Measurements from ENCODE around the gene CAVIN4. TPM values are rescaled to one million over a fixed set of nuclear protein-coding genes. Genes with fewer than 3 reads are reported as not detected.

Gene CAVIN4
- total and polyA plus RNA-seq, 2 donors (not counting 3 experiments of a cell fraction or from before 2014, with no cell fraction given), result 0.61 to 3.1 TPM

- no peak for TF ChIP-seq FOS (IDR thresholded peaks at IDR 0.05; ENCODE audit: borderline replicate concordance, insufficient read depth, low read length)
- TF ChIP-seq POLR2A (IDR thresholded peaks at IDR 0.05; ENCODE audit: low read depth, low read length), result no peak
- TF ChIP-seq EZH2 (IDR thresholded peaks at IDR 0.05; ENCODE audit: borderline replicate concordance, low read depth, low read length, severe bottlenecking), result no peak
- TF ChIP-seq MYC (IDR thresholded peaks at IDR 0.05; ENCODE audit: low read depth, low read length), result no peak
- no peak for TF ChIP-seq MAX (IDR thresholded peaks at IDR 0.05; ENCODE audit: insufficient read depth, insufficient read length)
- no peak for TF ChIP-seq JUN (IDR thresholded peaks at IDR 0.05; ENCODE audit: borderline replicate concordance, insufficient read depth, insufficient read length, low read depth)
- no peak for TF ChIP-seq POLR2AphosphoS5 (IDR thresholded peaks at IDR 0.05; ENCODE audit: insufficient read depth, low read depth, low read length)
- no peak overlapping the region for H3K27ac ChIP-seq (ENCODE audit: insufficient read depth, low read depth, low read length)
- no peak overlapping the region for H2AFZ ChIP-seq (ENCODE audit: low read depth, low read length)
- DNase-seq (ENCODE audit: low read depth, low spot score) (no peak), FAIRE-seq (no peak)
- CTCF ChIA-PET, result no interaction called here
- no peaks in the 10 kb centered on the region for H3K36me3 ChIP-seq (ENCODE audit: control insufficient read depth in 2 of 2, extremely low read depth in 1 of 2, insufficient read depth in 2 of 2, low read length in 2 of 2)
- H3K9me3 ChIP-seq (replicated peaks; ENCODE audit: control insufficient read depth, insufficient read depth, low read length), result no peaks in the 10 kb centered on the region
- POLR2A ChIA-PET, result no interaction called here
- dilution Hi-C loops (cut with MboI; ENCODE audit: extremely low pct_ligation_motif_present, low sequenced_read_pairs), result no loop called here
- no peaks in the 10 kb centered on the region for H3K9me1 ChIP-seq (replicated peaks; ENCODE audit: control insufficient read depth, extremely low read depth, insufficient read depth, low read length)
- no peaks in the 10 kb centered on the region for H3K27me3 ChIP-seq (ENCODE audit: control insufficient read depth in 2 of 2, insufficient read depth in 2 of 2, low read length in 2 of 2)
- no TSS peak for BruUV-seq (replicated peaks)
- intact Hi-C loops (cut with micrococcal nuclease), result no loop called here
- H3K4me3 ChIP-seq (replicated peaks in 1 of 3; ENCODE audit: insufficient read depth in 1 of 3, low read depth in 1 of 3, low read length in 3 of 3), result no peak overlapping the region
- H3K9ac ChIP-seq (replicated peaks; ENCODE audit: extremely low read depth, insufficient read depth, low read length), result no peak overlapping the region
- H4K20me1 ChIP-seq (replicated peaks; ENCODE audit: control insufficient read depth, extremely low read depth, insufficient read depth, low read length), result no peaks in the 10 kb centered on the region
- H3K4me1 ChIP-seq (ENCODE audit: control insufficient read depth, extremely low read depth, insufficient read depth, low read length), result peaks cover 4% of the 10 kb centered on the region
- no peaks in the 10 kb centered on the region for H3K79me2 ChIP-seq (ENCODE audit: control insufficient read depth, insufficient read depth, low read length)
- no peak overlapping the region for H3K4me2 ChIP-seq (ENCODE audit: insufficient read depth, low read length)
These were observed 2.9 kb upstream of the CAVIN4 start for GRCh38 chr9:100575006-100575405.

GRCh38 chr9:100575765-100576386 lies 2.0 kb upstream of the CAVIN4 start:
- BruUV-seq (replicated peaks), result no TSS peak
- intact Hi-C loops (cut with micrococcal nuclease), result no loop called here
- Histone ChIP-seq H3K79me2 (ENCODE audit: control insufficient read depth, insufficient read depth, low read length) (no peaks in the 10 kb centered on the region), H4K20me1 (replicated peaks; ENCODE audit: control insufficient read depth, extremely low read depth, insufficient read depth, low read length) (no peaks in the 10 kb centered on the region), H3K9ac (replicated peaks; ENCODE audit: extremely low read depth, insufficient read depth, low read length) (no peak overlapping the region), H2AFZ (ENCODE audit: low read depth, low read length) (no peak overlapping the region), H3K27me3 (ENCODE audit: control insufficient read depth in 2 of 2, insufficient read depth in 2 of 2, low read length in 2 of 2) (no peaks in the 10 kb centered on the region), H3K36me3 (ENCODE audit: control insufficient read depth in 2 of 2, extremely low read depth in 1 of 2, insufficient read depth in 2 of 2, low read length in 2 of 2) (no peaks in the 10 kb centered on the region), H3K4me1 (ENCODE audit: control insufficient read depth, extremely low read depth, insufficient read depth, low read length) (peaks cover 4% of the 10 kb centered on the region), H3K9me3 (replicated peaks; ENCODE audit: control insufficient read depth, insufficient read depth, low read length) (no peaks in the 10 kb centered on the region), H3K4me3 (replicated peaks in 1 of 3; ENCODE audit: insufficient read depth in 1 of 3, low read depth in 1 of 3, low read length in 3 of 3) (no peak overlapping the region), H3K4me2 (ENCODE audit: insufficient read depth, low read length) (no peak overlapping the region), H3K9me1 (replicated peaks; ENCODE audit: control insufficient read depth, extremely low read depth, insufficient read depth, low read length) (no peaks in the 10 kb centered on the region), H3K27ac (ENCODE audit: insufficient read depth, low read depth, low read length) (no peak overlapping the region)
- DNase-seq (ENCODE audit: low read depth, low spot score) (no peak), FAIRE-seq (no peak)
- CTCF ChIA-PET, result no interaction called here
- no peak for TF ChIP-seq MYC (IDR thresholded peaks at IDR 0.05; ENCODE audit: low read depth, low read length)
- TF ChIP-seq GATA2 (IDR thresholded peaks at IDR 0.05; ENCODE audit: insufficient read depth, insufficient read length, low read depth, low read length), result no peak
- no peak for TF ChIP-seq MAX (IDR thresholded peaks at IDR 0.05; ENCODE audit: insufficient read depth, insufficient read length)
- TF ChIP-seq EZH2 (IDR thresholded peaks at IDR 0.05; ENCODE audit: borderline replicate concordance, low read depth, low read length, severe bottlenecking), result no peak
- TF ChIP-seq POLR2AphosphoS5 (IDR thresholded peaks at IDR 0.05; ENCODE audit: insufficient read depth, low read depth, low read length), result no peak
- TF ChIP-seq POLR2A (IDR thresholded peaks at IDR 0.05; ENCODE audit: low read depth, low read length), result no peak
- dilution Hi-C loops (cut with MboI; ENCODE audit: extremely low pct_ligation_motif_present, low sequenced_read_pairs), result no loop called here
- POLR2A ChIA-PET, result no interaction called here
